ENCODE data around the gene TP73.

GRCh38 chr1:3703786-3704371 is 51.6 kb downstream of the TP73 start:
- TF ChIP-seq CTCF (conservative IDR thresholded peaks at IDR 0.05) (no peak), EZH2 (IDR thresholded peaks at IDR 0.05; ENCODE audit: low read depth) (no peak)
